GM12878 (cell line): ENCODE data around the gene FKBP11. TPM values are rescaled to one million over a fixed set of nuclear protein-coding genes. Genes with fewer than 3 reads are reported as not detected.
A peak's percentile ranks its signal among the peaks of the same experiment; 100 is the strongest.

Source experiments
- ATAC-seq: fragments of 200-7000 bp; cut with Tn5 transposase; 3 replicates; pipeline ENCODE4 v1.9.1; 2020; ENCODE audit warnings: mild to moderate bottlenecking, moderate library complexity
- BruUV-seq: library from RNA; stranded (reverse); fragments of 400-500 nt; replicated peaks from 2 replicates; lab custom pipeline; 2021; lab: Mats Ljungman, UMichigan
- CTCF ChIA-PET: fragments of 300-600 bp; sonication (Branson Sonifier 250); formaldehyde crosslinking; extraction: SDS; loops from one replicate; lab custom pipeline; 2021; ENCODE audit warnings: inconsistent platforms; lab: Yijun Ruan, JAX
- POLR2A ChIA-PET: fragments of 350-600 bp; formaldehyde crosslinking; extraction: SDS; loops from one replicate; lab custom pipeline; 2021; ENCODE audit warnings: inconsistent platforms; lab: Charles Lee
- RAD21 ChIA-PET: fragments of 300-600 bp; sonication (Branson Sonifier 250); formaldehyde crosslinking; loops from one replicate; lab custom pipeline; 2023; ENCODE audit warnings: antibody characterized with exemption; ENCODE audit not compliant: unreplicated experiment; lab: Charles Lee
- SMC1A ChIA-PET: fragments of 300-600 bp; sonication (Branson Sonifier 250); formaldehyde crosslinking; loops from one replicate; lab custom pipeline; 2023; ENCODE audit not compliant: unreplicated experiment, uncharacterized antibody; lab: Charles Lee
- DNase-seq: peaks from one replicate; pipeline ENCODE4 v3.0.0-alpha.2; 2011; ENCODE audit warnings: low read depth, low spot score
- FAIRE-seq: peaks from 3 replicates; lab custom pipeline; 2011; peaks lifted over from hg19 to GRCh38; lab: Jason Lieb, UNC
- H2AFZ ChIP-seq: 2 replicates; pipeline ENCODE4 v1.6.0; 2011; ENCODE audit warnings: low read depth, low read length, control low read depth; ENCODE audit not compliant: control insufficient read depth
- H3K27ac ChIP-seq: 2 replicates; pipeline ENCODE4 v1.5.1; 2011; ENCODE audit warnings: control low read depth; ENCODE audit not compliant: control insufficient read depth, insufficient read depth
- H3K27me3 ChIP-seq, 2 experiments: replicated peaks in 1 of 2; 2 replicates each; pipeline versions ENCODE4 v1.6.0 to v1.6.1; 2011; ENCODE audit warnings: low read length in 1 of 2; ENCODE audit not compliant: control insufficient read depth in 2 of 2, insufficient read depth in 2 of 2
- H3K36me3 ChIP-seq, 2 experiments: 2 replicates each; pipeline ENCODE4 v1.5.1; 2011; ENCODE audit warnings: low read length in 1 of 2; ENCODE audit not compliant: control insufficient read depth in 2 of 2, insufficient read depth in 2 of 2
- H3K4me1 ChIP-seq: 2 replicates; pipeline ENCODE4 v1.6.1; 2011; ENCODE audit warnings: mild to moderate bottlenecking, low read length, moderate library complexity, mixed read lengths; ENCODE audit not compliant: control insufficient read depth, insufficient read depth
- H3K4me2 ChIP-seq: 2 replicates; pipeline ENCODE4 v1.6.0; 2011; ENCODE audit warnings: control low read depth; ENCODE audit not compliant: control insufficient read depth, insufficient read depth
- H3K4me3 ChIP-seq: fragments of 200-600 bp; sonication (generic); 2 replicates; pipeline ENCODE4 v1.5.1; 2016
- H3K79me2 ChIP-seq: 2 replicates; pipeline ENCODE4 v1.6.0; 2011; ENCODE audit warnings: low read length; ENCODE audit not compliant: control insufficient read depth, insufficient read depth
- H3K9ac ChIP-seq: 2 replicates; pipeline ENCODE4 v1.8.0; 2011; ENCODE audit warnings: low read length, control low read depth, mixed read lengths; ENCODE audit not compliant: control insufficient read depth, insufficient read depth
- H3K9me3 ChIP-seq: replicated peaks from 3 replicates; pipeline ENCODE4 v1.5.1; 2011; ENCODE audit warnings: mild to moderate bottlenecking, low read length; ENCODE audit not compliant: control insufficient read depth, insufficient read depth
- H4K20me1 ChIP-seq: 2 replicates; pipeline ENCODE4 v1.6.0; 2011; ENCODE audit not compliant: control insufficient read depth, insufficient read depth
- BCL11A ChIP-seq: IDR thresholded peaks from 2 replicates; pipeline ENCODE4 v1.6.1; 2011; ENCODE audit warnings: low read depth, low read length
- BCL3 ChIP-seq: IDR thresholded peaks from 2 replicates; pipeline ENCODE4 v1.6.1; 2011; ENCODE audit warnings: borderline replicate concordance, low read depth, mild to moderate bottlenecking, moderate library complexity, low read length; ENCODE audit not compliant: insufficient read depth, poor library complexity, severe bottlenecking
- CREM ChIP-seq: IDR thresholded peaks from 2 replicates; pipeline ENCODE4 v1.6.1; 2014; ENCODE audit warnings: antibody characterized with exemption, low read depth
- EZH2 ChIP-seq: IDR thresholded peaks from 2 replicates; pipeline ENCODE4 v1.6.1; 2012; ENCODE audit warnings: low read depth, mild to moderate bottlenecking, control low read depth, inconsistent platforms, low read length, borderline replicate concordance; ENCODE audit not compliant: control insufficient read depth
- FOXK2 ChIP-seq: fragments of 450-650 bp; IDR thresholded peaks from 2 replicates; pipeline ENCODE4 v1.6.1; 2017; ENCODE audit warnings: mild to moderate bottlenecking, moderate library complexity
- IKZF2 ChIP-seq, 2 experiments: fragments of 450-650 bp; IDR thresholded peaks; 2 replicates each; pipeline ENCODE4 v1.6.1; 2017; ENCODE audit warnings: mild to moderate bottlenecking in 2 of 2, moderate library complexity in 2 of 2
- MLLT1 ChIP-seq: fragments of 450-650 bp; IDR thresholded peaks from 2 replicates; pipeline ENCODE4 v1.6.1; 2016; ENCODE audit warnings: mild to moderate bottlenecking
- MXI1 ChIP-seq: fragments of 150-350 bp; IDR thresholded peaks from 2 replicates; pipeline ENCODE4 v1.6.1; 2011; ENCODE audit warnings: low read depth, mild to moderate bottlenecking, inconsistent platforms, low read length, improper control_type of control experiment
- PAX5 ChIP-seq: IDR thresholded peaks from 2 replicates; pipeline ENCODE4 v1.6.1; 2011; ENCODE audit warnings: low read depth, low read length, borderline replicate concordance
- RAD21 ChIP-seq: IDR thresholded peaks from 2 replicates; pipeline ENCODE4 v1.6.1; 2011; ENCODE audit warnings: mild to moderate bottlenecking, low read depth, low read length, moderate library complexity; ENCODE audit not compliant: insufficient read depth
- RAD51 ChIP-seq: fragments of 450-650 bp; IDR thresholded peaks from 2 replicates; pipeline ENCODE4 v1.6.1; 2016; ENCODE audit warnings: moderate library complexity, mild to moderate bottlenecking, inconsistent platforms
- RFX5 ChIP-seq: IDR thresholded peaks from 2 replicates; pipeline ENCODE4 v1.6.1; 2011; ENCODE audit warnings: low read depth, low read length, improper control_type of control experiment
- RUNX3 ChIP-seq: IDR thresholded peaks from 2 replicates; pipeline ENCODE4 v1.6.1; 2012; ENCODE audit warnings: low read length, inconsistent platforms
- SKIL ChIP-seq: fragments of 450-650 bp; IDR thresholded peaks from 2 replicates; pipeline ENCODE4 v1.6.1; 2017; ENCODE audit warnings: mild to moderate bottlenecking, low read depth, inconsistent platforms; ENCODE audit not compliant: poor library complexity, severe bottlenecking
- SMARCA5 ChIP-seq: fragments of 450-650 bp; IDR thresholded peaks from 2 replicates; pipeline ENCODE4 v1.6.1; 2017; ENCODE audit warnings: mild to moderate bottlenecking
- SREBF2 ChIP-seq: IDR thresholded peaks from 2 replicates; pipeline ENCODE4 v1.6.1; 2012; ENCODE audit warnings: mild to moderate bottlenecking, low read length
- TBL1XR1 ChIP-seq: IDR thresholded peaks from 2 replicates; pipeline ENCODE4 v1.6.1; 2012; ENCODE audit warnings: low read depth, low read length, improper control_type of control experiment
- TCF7 ChIP-seq: IDR thresholded peaks from 2 replicates; pipeline ENCODE4 v1.6.1; 2014; ENCODE audit warnings: antibody characterized with exemption, borderline replicate concordance
- WGBS: methylation state at CpG from one replicate; pipeline ENCODE4 v1.1.6; 2016; ENCODE audit warnings: low lambda C conversion rate; ENCODE audit not compliant: insufficient replicate concordance, insufficient coverage; ENCODE audit errors: missing lambda C conversion rate; 5-methylcytosine and 5-hydroxymethylcytosine counted together
- in situ Hi-C: fragments of 300-500 bp; cut with MboI; formaldehyde crosslinking; loops from 9 replicates; pipeline ENCODE4 v1.14.3; 2018; ENCODE audit warnings: mixed read lengths
- intact Hi-C: fragments of 100-400 bp; cut with micrococcal nuclease; formaldehyde crosslinking; loops from one replicate; pipeline ENCODE4 v1.14.2; 2022; ENCODE audit not compliant: unreplicated experiment
- polyA plus RNA-seq, 11 experiments: library from polyadenylated mRNA; depleted of rRNA in 4 of 11; unstranded in 6 of 11; stranded (reverse) in 5 of 11; fragments of >200 nt; fragmentation: Nextera tagmentation in 4 of 11; fragmentation: Illumina TruSeq in 1 of 11; extraction: Ambion mirVana in 4 of 11; extraction: Trizol in 1 of 11; gene quantifications; 1 replicate in 1 of 11; 2 replicates in 10 of 11; pipeline versions ENCODE4 v1.2.1 to v1.2.3, GENCODE V29; 2011 to 2016; ENCODE audit warnings: inconsistent platforms in 2 of 11, missing spikeins in 2 of 11, low read depth in 1 of 11
- total RNA-seq, 4 experiments: library from RNA; depleted of rRNA in 3 of 4; stranded (reverse); fragments of >200 nt in 3 of 4; fragmentation: Illumina TruSeq in 1 of 4; extraction: Trizol in 1 of 4; gene quantifications; 2 replicates each; pipeline versions ENCODE4 v1.2.1 to v1.2.3, GENCODE V29; 2013 to 2021
- TF ChIP-seq, protein P1 (sequence below): IDR thresholded peaks from 2 replicates; pipeline ENCODE4 v1.6.1; 2011; ENCODE audit warnings: borderline replicate concordance, low read depth, mild to moderate bottlenecking, moderate library complexity, mixed read lengths, low read length; ENCODE audit not compliant: insufficient read depth; ENCODE audit errors: extremely low read length

The FKBP11 gene
- total and polyA plus RNA-seq, 10 of the 15 experiments (the other 5 are each of a cell fraction or from before 2014, with no cell fraction given), result 25.0 to 135 (median 56.5) TPM

- peak; percentile 97 for TF ChIP-seq TCF7
- peak; percentile 46 for TF ChIP-seq BCL3
- TF ChIP-seq SREBF2, result no peak
- TF ChIP-seq MXI1, result no peak
- TF ChIP-seq, protein P1, sequence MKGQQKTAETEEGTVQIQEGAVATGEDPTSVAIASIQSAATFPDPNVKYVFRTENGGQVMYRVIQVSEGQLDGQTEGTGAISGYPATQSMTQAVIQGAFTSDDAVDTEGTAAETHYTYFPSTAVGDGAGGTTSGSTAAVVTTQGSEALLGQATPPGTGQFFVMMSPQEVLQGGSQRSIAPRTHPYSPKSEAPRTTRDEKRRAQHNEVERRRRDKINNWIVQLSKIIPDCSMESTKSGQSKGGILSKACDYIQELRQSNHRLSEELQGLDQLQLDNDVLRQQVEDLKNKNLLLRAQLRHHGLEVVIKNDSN, result no peak
- TF ChIP-seq RAD21, result no peak
- peak; percentile 91 for TF ChIP-seq RUNX3
- TF ChIP-seq CREM, result peak; percentile 32; the same call in 1 of the 2 replicates
- TF ChIP-seq IKZF2 (IDR thresholded peaks at IDR 0.05), result 0 out of 4 replicates have a peak, but pooled peaks of 1 of the 2 experiments have one; percentile 29
- no peak for TF ChIP-seq FOXK2
These were observed 43.2 kb upstream of the FKBP11 start (continued) for GRCh38 chr12:48968467-48968866.

DNA sequence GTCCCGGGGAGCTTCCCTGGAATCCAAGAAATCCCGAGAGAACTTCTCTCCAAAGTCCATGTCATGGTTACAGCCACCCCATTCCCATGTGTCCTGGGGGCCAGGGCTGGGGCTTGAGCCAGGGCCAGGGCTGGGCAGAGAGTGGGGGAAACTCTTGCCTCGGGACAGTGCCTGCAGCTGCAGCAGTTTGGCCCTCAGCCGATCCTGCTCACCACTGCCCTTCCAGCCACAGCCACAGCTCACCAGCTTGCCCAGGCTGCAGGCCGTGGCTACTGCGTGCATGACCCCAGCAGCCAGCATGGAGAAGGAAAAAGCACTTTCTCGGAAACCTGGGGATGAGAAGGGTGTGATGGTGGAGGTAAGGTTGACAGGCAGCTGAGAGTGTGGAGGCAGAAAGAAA, 42.7 kb upstream of the FKBP11 start:
- ChIA-PET SMC1A (interaction anchor here (0.6 to 3.8 kb wide), 11 partner anchors 8 to 190 kb away, joined by 3 to 18 read pairs (median 4); partner anchors contain the start of genes ARF3, FKBP11, RND1 and WNT1), CTCF (interaction anchor here (0.5 to 7.1 kb wide), 14 partner anchors 10 to 246 kb away, joined by 3 to 65 read pairs (median 4); partner anchors contain the start of genes ARF3, FKBP11 and WNT1), POLR2A (interaction anchor here (0.9 to 7.4 kb wide), 6 partner anchors 10 to 43 kb away, joined by 3 to 86 read pairs (median 4); partner anchors contain the start of genes ARF3, FKBP11 and WNT1), RAD21 (interaction anchor here (0.7 to 4.3 kb wide), 7 partner anchors 10 to 115 kb away, joined by 3 to 35 read pairs (median 6); partner anchors contain the start of genes ARF3, DDX23 and WNT1)
- intact Hi-C loops (no loop called here), in situ Hi-C loops (no loop called here)
- H3K4me2 ChIP-seq, result no peak overlapping the region
- H2AFZ ChIP-seq, result no peak overlapping the region
- H3K79me2 ChIP-seq, result no peaks in the 10 kb centered on the region
- H3K36me3 ChIP-seq, result no peaks in the 10 kb centered on the region
- H3K9ac ChIP-seq, result no peak overlapping the region
- no peaks in the 10 kb centered on the region for H4K20me1 ChIP-seq
- ATAC-seq (no peak), FAIRE-seq (no peak), DNase-seq (no peak)
- 69% methylated on average over 7 of the region's 7 CpGs for WGBS
- H3K4me1 ChIP-seq, result peaks cover 47% of the 10 kb centered on the region
- H3K27ac ChIP-seq, result no peak overlapping the region
- H3K4me3 ChIP-seq, result no peak overlapping the region
- no TSS peak for BruUV-seq
- no peaks in the 10 kb centered on the region for H3K9me3 ChIP-seq
- H3K27me3 ChIP-seq, result peaks cover 12 to 20% of the 10 kb centered on the region in 2 experiments
- TF ChIP-seq SKIL (no peak), TBL1XR1 (no peak), EZH2 (no peak), PAX5 (no peak), BCL11A (no peak), RFX5 (no peak), RAD51 (no peak), SMARCA5 (no peak), MLLT1 (no peak)
